NCI-H2107 treated with DMSO at 0.1 percent for 48 hours (cell line): ENCODE measurements around the gene SLA2.
"Not testable (repeated sequence)": the region's sequence is repeated elsewhere in the genome, so short reads cannot be mapped to it uniquely, and the experiment has no call there.

Experiments
- DNase-seq: peaks from one replicate; lab custom pipeline; 2025; ENCODE audit not compliant: unreplicated experiment; lab: John Stamatoyannopoulos, UW

The SLA2 gene

GRCh38 chr20:36645998-36646397 is at the start of gene SLA2:
Gene SLA2 (minus strand): TSS chr20:36646196. CDS start chr20:36641335, 4,861 bp downstream.
- DNase-seq = no peak

GRCh38 chr20:36695467-36695866 is 49.5 kb upstream of the SLA2 start:
- not testable (repeated sequence) for DNase-seq

- no peak for DNase-seq
Observed at GRCh38 chr20:36688630-36689029, 42.6 kb upstream of the SLA2 start.

GRCh38 chr20:36687850-36688249 is 41.9 kb upstream of the SLA2 start:
- DNase-seq = no peak

- no peak for DNase-seq
Observed at GRCh38 chr20:36686944-36687343, 40.9 kb upstream of the SLA2 start.

- DNase-seq = no peak
Observed at GRCh38 chr20:36686504-36686903, 40.5 kb upstream of the SLA2 start.

GRCh38 chr20:36684747-36685146 is 38.8 kb upstream of the SLA2 start:
- DNase-seq = no peak

- no peak for DNase-seq
Observed at GRCh38 chr20:36682311-36682710, 36.3 kb upstream of the SLA2 start.

- no peak for DNase-seq
Observed at GRCh38 chr20:36677422-36677771, 31.4 kb upstream of the SLA2 start.

GRCh38 chr20:36676701-36677421 is 30.9 kb upstream of the SLA2 start:
- no peak for DNase-seq

GRCh38 chr20:36675545-36675944 is 29.5 kb upstream of the SLA2 start:
- DNase-seq = not testable (repeated sequence)

- DNase-seq = no peak
Observed at GRCh38 chr20:36672991-36673390, 27.0 kb upstream of the SLA2 start.

- no peak for DNase-seq
Observed at GRCh38 chr20:36670665-36671357, 24.8 kb upstream of the SLA2 start.

- peak; percentile 16 for DNase-seq
Observed at GRCh38 chr20:36666181-36666740, 20.3 kb upstream of the SLA2 start.

GRCh38 chr20:36663031-36663430 is 17.0 kb upstream of the SLA2 start:
- no peak for DNase-seq

GRCh38 chr20:36658300-36658699 is 12.3 kb upstream of the SLA2 start:
- no peak for DNase-seq

- no peak for DNase-seq
Observed at GRCh38 chr20:36656733-36657132, 10.7 kb upstream of the SLA2 start.

- DNase-seq = no peak
Observed at GRCh38 chr20:36655004-36655403, 9.0 kb upstream of the SLA2 start.

GRCh38 chr20:36654506-36654905 is 8.5 kb upstream of the SLA2 start:
- DNase-seq = no peak

GRCh38 chr20:36653456-36653855 is 7.5 kb upstream of the SLA2 start:
- no peak for DNase-seq

GRCh38 chr20:36647196-36648121 is 1.5 kb upstream of the SLA2 start:
- DNase-seq = no peak
